Osteoblast (primary cell): Measurements from ENCODE around the gene LPO. TPM values are rescaled to one million over a fixed set of nuclear protein-coding genes. Genes with fewer than 3 reads are reported as not detected.

ENCODE experiments used
- DNase-seq: peaks from one replicate; pipeline ENCODE4 v3.0.0; 2011; ENCODE audit warnings: low spot score, mixed read lengths; ENCODE audit not compliant: insufficient read length; ENCODE audit errors: missing footprints
- H2AFZ ChIP-seq: 2 replicates; pipeline ENCODE4 v1.6.0; 2011; ENCODE audit warnings: mild to moderate bottlenecking, low read length
- H3K27ac ChIP-seq: 2 replicates; pipeline ENCODE4 v1.5.1; 2011; ENCODE audit warnings: mild to moderate bottlenecking, low read depth, low read length, moderate library complexity
- H3K27me3 ChIP-seq: 2 replicates; pipeline ENCODE4 v1.6.0; 2012; ENCODE audit warnings: mild to moderate bottlenecking, control low read depth, inconsistent platforms, low read length, moderate library complexity; ENCODE audit not compliant: insufficient read depth
- H3K36me3 ChIP-seq: 2 replicates; pipeline ENCODE4 v1.5.1; 2011; ENCODE audit warnings: mild to moderate bottlenecking, low read length, control low read depth, moderate library complexity; ENCODE audit not compliant: insufficient read depth
- H3K4me1 ChIP-seq: 2 replicates; pipeline ENCODE4 v1.5.1; 2011; ENCODE audit warnings: mild to moderate bottlenecking, low read length, control low read depth, moderate library complexity; ENCODE audit not compliant: insufficient read depth
- H3K4me2 ChIP-seq: 2 replicates; pipeline ENCODE4 v1.6.0; 2011; ENCODE audit warnings: mild to moderate bottlenecking, low read length; ENCODE audit not compliant: insufficient read depth
- H3K4me3 ChIP-seq: fragments of 200-600 bp; sonication (generic); 3 replicates; pipeline ENCODE4 v1.5.1; 2012; ENCODE audit warnings: mild to moderate bottlenecking, low read length, inconsistent platforms; ENCODE audit not compliant: insufficient read depth
- H3K79me2 ChIP-seq: 2 replicates; pipeline ENCODE4 v1.6.0; 2012; ENCODE audit warnings: mild to moderate bottlenecking, low read length, control low read depth, inconsistent platforms; ENCODE audit not compliant: insufficient read depth
- H3K9me3 ChIP-seq: 2 replicates; pipeline ENCODE4 v1.5.1; 2011; ENCODE audit warnings: low read depth, low read length, control low read depth
- H4K20me1 ChIP-seq: 2 replicates; pipeline ENCODE4 v1.6.0; 2012; ENCODE audit warnings: mild to moderate bottlenecking, low read length, control low read depth; ENCODE audit not compliant: insufficient read depth
- total RNA-seq: library from RNA; depleted of rRNA; stranded (reverse); fragments of >200 nt; gene quantifications from 2 replicates; pipeline ENCODE4 v1.2.3, GENCODE V29; 2012
- TF ChIP-seq, protein P1 (sequence below): IDR thresholded peaks from 2 replicates; pipeline ENCODE4 v1.5.1; 2011; ENCODE audit warnings: mild to moderate bottlenecking, low read depth, low read length, moderate library complexity; ENCODE audit errors: extremely low read depth

Gene LPO
- total RNA-seq, 1 donor: not detected

DNA sequence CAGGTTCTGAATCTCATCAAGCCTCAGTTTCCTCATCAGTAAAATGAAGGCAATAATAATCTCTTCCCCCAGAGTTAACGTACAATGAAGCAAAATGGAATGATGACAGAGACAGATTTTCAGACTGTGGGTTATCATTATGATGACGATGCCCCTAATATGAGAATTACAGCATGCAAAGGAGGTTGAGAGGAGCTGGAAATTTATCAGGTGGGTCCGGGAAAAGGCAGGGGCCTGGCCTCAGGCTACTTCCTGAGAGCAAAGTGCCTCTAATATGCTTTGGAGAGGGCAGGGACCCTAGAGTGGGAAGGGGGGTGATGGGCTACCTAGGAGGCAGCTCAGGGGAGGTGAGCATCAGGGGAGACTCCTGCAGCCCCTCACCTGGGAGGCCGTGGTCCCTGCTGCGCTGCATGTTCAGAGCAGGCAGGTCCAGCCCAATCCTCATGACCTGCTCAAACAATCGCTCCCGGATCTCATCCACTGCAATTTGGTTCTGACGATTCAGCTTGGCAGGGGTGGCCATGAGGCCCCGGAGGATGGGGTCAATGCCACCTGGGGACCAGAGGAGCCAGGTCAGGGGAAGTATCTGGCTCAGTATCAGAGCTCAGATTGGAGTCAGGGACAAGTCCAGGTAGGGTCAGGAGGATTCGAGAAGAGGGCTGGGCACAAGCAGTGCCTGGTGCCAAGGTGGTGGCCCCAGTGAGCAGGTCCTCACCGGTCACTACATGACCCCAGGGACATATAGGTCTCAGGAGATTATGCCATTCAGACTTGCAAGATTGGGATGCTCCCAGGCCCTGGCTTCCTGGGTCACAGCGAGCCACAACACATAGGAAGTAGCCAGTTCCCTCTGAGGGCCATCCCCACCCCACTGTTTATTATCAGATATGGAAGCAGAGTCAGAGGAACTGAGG, 34.2 kb downstream of the LPO start:
- DNase-seq: peak; percentile 81
- H3K4me3 ChIP-seq: no peak overlapping the region
- H3K79me2 ChIP-seq: no peaks in the 10 kb centered on the region
- H3K9me3 ChIP-seq: no peaks in the 10 kb centered on the region
- no peak overlapping the region for H3K4me2 ChIP-seq
- no peak overlapping the region for H2AFZ ChIP-seq
- TF ChIP-seq, protein P1, sequence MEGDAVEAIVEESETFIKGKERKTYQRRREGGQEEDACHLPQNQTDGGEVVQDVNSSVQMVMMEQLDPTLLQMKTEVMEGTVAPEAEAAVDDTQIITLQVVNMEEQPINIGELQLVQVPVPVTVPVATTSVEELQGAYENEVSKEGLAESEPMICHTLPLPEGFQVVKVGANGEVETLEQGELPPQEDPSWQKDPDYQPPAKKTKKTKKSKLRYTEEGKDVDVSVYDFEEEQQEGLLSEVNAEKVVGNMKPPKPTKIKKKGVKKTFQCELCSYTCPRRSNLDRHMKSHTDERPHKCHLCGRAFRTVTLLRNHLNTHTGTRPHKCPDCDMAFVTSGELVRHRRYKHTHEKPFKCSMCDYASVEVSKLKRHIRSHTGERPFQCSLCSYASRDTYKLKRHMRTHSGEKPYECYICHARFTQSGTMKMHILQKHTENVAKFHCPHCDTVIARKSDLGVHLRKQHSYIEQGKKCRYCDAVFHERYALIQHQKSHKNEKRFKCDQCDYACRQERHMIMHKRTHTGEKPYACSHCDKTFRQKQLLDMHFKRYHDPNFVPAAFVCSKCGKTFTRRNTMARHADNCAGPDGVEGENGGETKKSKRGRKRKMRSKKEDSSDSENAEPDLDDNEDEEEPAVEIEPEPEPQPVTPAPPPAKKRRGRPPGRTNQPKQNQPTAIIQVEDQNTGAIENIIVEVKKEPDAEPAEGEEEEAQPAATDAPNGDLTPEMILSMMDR: no peak
- H3K4me1 ChIP-seq: no peaks in the 10 kb centered on the region
- H3K27ac ChIP-seq: no peak overlapping the region
- no peaks in the 10 kb centered on the region for H3K27me3 ChIP-seq
- no peaks in the 10 kb centered on the region for H4K20me1 ChIP-seq
- H3K36me3 ChIP-seq: no peaks in the 10 kb centered on the region

DNA sequence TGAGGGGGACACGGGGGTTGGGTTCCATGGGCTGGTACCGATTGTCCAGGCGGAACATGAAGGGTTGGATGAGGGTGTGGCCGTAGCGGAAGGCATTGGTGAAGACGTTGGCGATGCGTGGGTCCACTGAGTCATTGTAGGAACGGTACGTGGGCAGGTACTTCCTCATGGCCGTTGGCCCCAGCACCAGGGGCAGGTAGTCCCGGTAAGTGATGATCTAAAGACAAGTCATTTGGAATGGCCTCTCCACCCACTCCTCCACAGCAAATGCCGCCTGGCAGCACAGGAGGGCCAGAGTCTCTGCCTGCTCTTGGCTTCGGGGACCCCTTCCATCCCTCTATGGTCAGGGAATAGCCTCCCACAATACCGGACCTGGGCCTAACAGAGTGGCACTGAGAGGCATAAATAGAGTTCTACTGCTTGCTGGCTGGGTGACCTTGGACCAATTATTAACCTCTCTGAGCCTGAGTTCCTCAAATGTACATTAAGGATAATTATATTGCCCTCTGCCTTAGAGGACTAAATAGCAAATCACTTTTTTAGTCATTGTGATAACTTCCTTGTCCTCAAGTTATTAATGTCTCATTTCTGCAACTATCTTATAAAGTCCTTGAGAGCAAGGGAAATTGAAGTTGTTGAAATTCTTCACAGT, 35.2 kb downstream of the LPO start:
- H3K27me3 ChIP-seq: no peaks in the 10 kb centered on the region
- no peaks in the 10 kb centered on the region for H3K4me1 ChIP-seq
- H3K27ac ChIP-seq: no peak overlapping the region
- H4K20me1 ChIP-seq: no peaks in the 10 kb centered on the region
- peak; percentile 75 for DNase-seq
- TF ChIP-seq, protein P1: no peak
- no peaks in the 10 kb centered on the region for H3K36me3 ChIP-seq
- no peaks in the 10 kb centered on the region for H3K79me2 ChIP-seq
- no peaks in the 10 kb centered on the region for H3K9me3 ChIP-seq
- no peak overlapping the region for H2AFZ ChIP-seq
- no peak overlapping the region for H3K4me2 ChIP-seq
- H3K4me3 ChIP-seq: no peak overlapping the region

DNA sequence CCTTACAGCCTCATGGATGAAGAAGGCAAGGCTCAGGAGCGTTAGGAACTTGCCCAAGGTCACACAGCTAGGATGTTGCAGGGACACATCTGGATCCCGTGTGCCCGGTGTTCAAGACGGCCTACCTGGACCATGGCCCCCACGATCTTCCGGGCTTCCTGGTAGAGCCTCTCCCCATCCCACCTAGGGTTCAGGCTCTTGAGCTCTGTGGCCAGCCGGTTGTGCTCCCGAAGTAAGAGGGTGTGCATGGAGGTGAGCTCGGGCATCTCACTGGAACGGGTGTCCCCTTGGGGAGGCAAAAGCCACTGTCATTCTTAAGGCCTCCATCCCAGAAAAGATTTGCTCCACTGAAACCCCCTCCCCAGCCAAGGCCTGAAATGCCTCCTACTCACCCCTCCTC, 37.0 kb downstream of the LPO start:
- TF ChIP-seq, protein P1: no peak

DNA sequence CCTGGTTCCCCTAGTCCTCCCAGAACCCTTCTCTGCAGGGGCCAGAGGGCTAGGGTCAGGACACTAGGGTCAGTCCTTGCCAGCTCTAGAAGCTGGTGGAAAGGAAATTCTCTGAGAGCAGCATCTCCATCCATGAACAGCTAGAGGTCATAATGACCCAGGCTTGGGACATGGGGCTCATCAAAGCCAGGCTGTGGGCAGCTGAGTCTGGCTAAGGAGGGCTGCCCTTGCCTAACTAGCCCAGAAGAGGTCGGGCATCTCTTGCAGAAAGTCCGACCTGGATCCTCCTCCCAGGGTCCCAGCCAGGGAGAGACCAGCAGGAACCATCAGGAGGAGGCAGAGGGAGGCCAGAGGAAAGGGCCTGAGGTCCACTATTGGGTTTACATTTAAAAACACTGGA, 38.0 kb downstream of the LPO start:
- H3K4me2 ChIP-seq: no peak overlapping the region
- no peaks in the 10 kb centered on the region for H3K9me3 ChIP-seq
- no peak overlapping the region for H3K27ac ChIP-seq
- peak; percentile 80 for DNase-seq
- no peaks in the 10 kb centered on the region for H3K4me1 ChIP-seq
- no peaks in the 10 kb centered on the region for H3K36me3 ChIP-seq
- no peaks in the 10 kb centered on the region for H4K20me1 ChIP-seq
- TF ChIP-seq, protein P1: no peak
- H3K4me3 ChIP-seq: no peak overlapping the region
- H2AFZ ChIP-seq: no peak overlapping the region
- no peaks in the 10 kb centered on the region for H3K27me3 ChIP-seq
- H3K79me2 ChIP-seq: no peaks in the 10 kb centered on the region

More for the DNA sequence above, 37.0 kb downstream of the LPO start:
- H2AFZ ChIP-seq: no peak overlapping the region
- H3K79me2 ChIP-seq: no peaks in the 10 kb centered on the region
- H3K27me3 ChIP-seq: no peaks in the 10 kb centered on the region
- H4K20me1 ChIP-seq: no peaks in the 10 kb centered on the region
- no peak overlapping the region for H3K4me2 ChIP-seq
- H3K4me1 ChIP-seq: no peaks in the 10 kb centered on the region
- H3K27ac ChIP-seq: no peak overlapping the region
- no peaks in the 10 kb centered on the region for H3K9me3 ChIP-seq
- no peaks in the 10 kb centered on the region for H3K36me3 ChIP-seq
- H3K4me3 ChIP-seq: no peak overlapping the region
- DNase-seq: peak; percentile 39
